ENCODE results near the gene ZNF516. TPM values are rescaled to one million over a fixed set of nuclear protein-coding genes. Genes with fewer than 3 reads are reported as not detected.
A peak's percentile ranks its signal among the peaks of the same experiment; 100 is the strongest.

ZNF516 gene
- total RNA-seq, 4 donors from 2014 or later = 11.2 to 27.7 (median 16.6) TPM

GRCh38 chr18:76353500-76353899 is 141.5 kb downstream of the ZNF516 start:
- DNase-seq (ENCODE audit: low spot score) = no peak
- no peak for TF ChIP-seq CTCF (IDR thresholded peaks at IDR 0.05)
- ATAC-seq (ENCODE audit: low FRiP score) = no peak

GRCh38 chr18:76353046-76353445 is 142.0 kb downstream of the ZNF516 start:
- no peak for TF ChIP-seq CTCF (IDR thresholded peaks at IDR 0.05)
- no peak for DNase-seq (ENCODE audit: low spot score)
- ATAC-seq (ENCODE audit: low FRiP score) = no peak

GRCh38 chr18:76351961-76352581 is 143.0 kb downstream of the ZNF516 start:
- ATAC-seq (ENCODE audit: low FRiP score) (peak; percentile 80), DNase-seq (ENCODE audit: low spot score) (no peak)
- TF ChIP-seq CTCF (IDR thresholded peaks at IDR 0.05) = no peak

- ATAC-seq (ENCODE audit: low FRiP score) = no peak
- DNase-seq (ENCODE audit: low spot score) = no peak
- TF ChIP-seq CTCF (IDR thresholded peaks at IDR 0.05) = no peak
Observed at GRCh38 chr18:76350134-76351025, 144.7 kb downstream of the ZNF516 start.

GRCh38 chr18:76349067-76349715 is 145.9 kb downstream of the ZNF516 start:
- DNase-seq (ENCODE audit: low spot score) (peak; percentile 54), ATAC-seq (ENCODE audit: low FRiP score) (no peak)
- peak in 2 of 3 donors; percentile 17 to 41 for TF ChIP-seq CTCF (IDR thresholded peaks at IDR 0.05)

- no peak for TF ChIP-seq CTCF (IDR thresholded peaks at IDR 0.05)
- DNase-seq (ENCODE audit: low spot score) = no peak
- no peak for ATAC-seq (ENCODE audit: low FRiP score)
Observed at GRCh38 chr18:76348267-76349066, 146.6 kb downstream of the ZNF516 start.
